Measurements from ENCODE around the gene TRABD.

The TRABD gene

GRCh38 chr22:50233223-50233622 is 47.5 kb downstream of the TRABD start:
- no peak for DNase-seq

GRCh38 chr22:50236731-50237409 is 51.2 kb downstream of the TRABD start:
- DNase-seq, result no peak

DNA sequence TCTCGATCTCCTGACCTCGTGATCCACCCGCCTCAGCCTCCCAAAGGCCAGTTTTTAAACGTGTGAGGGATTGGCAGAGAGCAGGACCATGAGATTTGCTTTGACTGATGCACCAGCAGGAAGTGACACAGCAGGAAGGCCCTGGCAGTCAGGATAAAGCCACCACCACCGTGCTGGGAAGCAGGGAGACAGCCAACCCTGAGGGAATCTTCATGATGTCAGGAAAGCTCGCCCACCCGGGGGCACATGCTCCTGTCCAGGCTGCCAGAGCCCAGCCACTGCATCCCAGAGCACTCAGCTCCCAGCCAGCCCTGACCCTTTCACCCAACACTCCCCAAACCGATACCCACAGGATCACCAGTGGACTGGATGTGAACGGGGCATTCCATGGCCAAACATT is 53.0 kb downstream of the TRABD start:
- no peak for DNase-seq

GRCh38 chr22:50242406-50242949 is 56.8 kb downstream of the TRABD start:
- DNase-seq, result no peak

DNA sequence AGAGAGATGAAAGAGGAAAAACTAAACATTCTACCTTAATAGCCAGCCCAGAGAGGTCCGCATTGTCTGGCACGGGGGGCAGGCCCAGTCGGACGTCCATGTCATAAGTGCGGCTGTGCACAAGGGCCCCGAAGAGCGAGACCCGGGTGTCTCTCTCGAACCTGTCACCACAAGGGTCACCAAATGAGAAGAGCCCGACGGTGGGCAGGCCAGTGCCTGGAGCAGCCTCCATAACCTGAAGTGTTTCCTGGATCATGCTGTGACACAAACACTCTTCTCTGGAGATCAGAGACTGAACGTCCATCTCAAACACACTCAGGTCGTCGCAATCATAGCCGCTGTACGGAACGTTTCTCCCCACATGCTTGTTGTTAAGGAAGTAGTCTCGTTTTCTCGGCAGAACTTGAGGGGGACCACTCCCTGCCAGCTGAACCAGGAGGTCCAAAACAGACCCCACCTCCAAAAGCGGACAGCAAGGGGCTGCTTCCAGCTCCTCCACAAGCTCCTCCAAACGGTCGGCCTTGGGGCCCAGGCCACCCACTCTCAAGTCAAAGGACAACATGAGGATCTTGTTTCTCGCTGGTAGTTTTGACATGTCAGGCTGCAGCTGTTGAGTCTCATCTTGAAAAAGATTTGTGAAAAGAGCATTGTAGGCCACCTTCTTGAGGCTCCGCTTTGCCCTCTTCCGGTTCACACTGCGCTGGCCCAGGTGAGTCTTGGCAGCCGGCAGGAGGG is 58.1 kb downstream of the TRABD start:
- no peak for DNase-seq

DNA sequence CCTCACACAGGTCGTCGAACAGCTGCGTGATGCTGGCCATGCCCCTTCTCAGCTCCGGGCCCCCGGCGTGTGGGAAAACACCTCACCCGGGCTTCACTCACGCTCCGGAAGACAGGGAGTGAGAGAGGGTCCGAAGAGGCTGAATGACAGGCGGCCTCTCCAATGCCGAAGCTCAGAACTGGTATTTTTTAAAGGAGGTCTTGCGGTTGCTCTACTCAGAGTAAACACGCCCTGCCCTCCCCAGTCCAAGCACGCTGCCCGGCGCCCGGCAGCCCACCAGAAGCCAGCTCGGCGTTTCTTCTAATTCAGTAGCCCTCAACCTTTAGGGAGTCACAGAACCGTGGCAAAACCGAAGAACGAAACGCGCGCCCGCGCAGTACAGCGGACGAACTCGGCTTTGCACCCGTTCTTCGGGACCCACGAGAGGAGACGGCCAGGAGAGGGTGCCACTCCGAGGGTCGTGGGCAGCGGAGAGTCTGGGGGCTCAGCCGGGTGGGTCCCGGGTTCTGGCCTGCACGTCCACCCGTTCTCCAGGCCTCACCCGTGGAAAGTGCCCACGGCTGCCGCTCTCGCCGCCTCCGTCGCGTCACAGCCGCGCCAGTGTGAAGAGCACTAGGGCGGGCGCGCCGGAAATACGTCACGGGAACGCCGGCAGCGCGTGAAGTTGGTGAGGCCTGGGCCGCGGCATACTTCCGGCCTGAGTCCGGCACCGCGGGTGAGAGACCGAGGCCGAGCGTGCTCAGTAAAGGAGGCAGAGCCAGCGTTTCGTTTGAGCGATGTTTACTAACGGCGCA is 58.9 kb downstream of the TRABD start, which contains the start of gene TUBGCP6:
Gene TUBGCP6 (minus strand): TSS at position 604 of the 794 bp plus-strand sequence. CDS start 564 bp downstream, at position 40.
- peak; percentile 53 to 98 (median 88) for DNase-seq

DNA sequence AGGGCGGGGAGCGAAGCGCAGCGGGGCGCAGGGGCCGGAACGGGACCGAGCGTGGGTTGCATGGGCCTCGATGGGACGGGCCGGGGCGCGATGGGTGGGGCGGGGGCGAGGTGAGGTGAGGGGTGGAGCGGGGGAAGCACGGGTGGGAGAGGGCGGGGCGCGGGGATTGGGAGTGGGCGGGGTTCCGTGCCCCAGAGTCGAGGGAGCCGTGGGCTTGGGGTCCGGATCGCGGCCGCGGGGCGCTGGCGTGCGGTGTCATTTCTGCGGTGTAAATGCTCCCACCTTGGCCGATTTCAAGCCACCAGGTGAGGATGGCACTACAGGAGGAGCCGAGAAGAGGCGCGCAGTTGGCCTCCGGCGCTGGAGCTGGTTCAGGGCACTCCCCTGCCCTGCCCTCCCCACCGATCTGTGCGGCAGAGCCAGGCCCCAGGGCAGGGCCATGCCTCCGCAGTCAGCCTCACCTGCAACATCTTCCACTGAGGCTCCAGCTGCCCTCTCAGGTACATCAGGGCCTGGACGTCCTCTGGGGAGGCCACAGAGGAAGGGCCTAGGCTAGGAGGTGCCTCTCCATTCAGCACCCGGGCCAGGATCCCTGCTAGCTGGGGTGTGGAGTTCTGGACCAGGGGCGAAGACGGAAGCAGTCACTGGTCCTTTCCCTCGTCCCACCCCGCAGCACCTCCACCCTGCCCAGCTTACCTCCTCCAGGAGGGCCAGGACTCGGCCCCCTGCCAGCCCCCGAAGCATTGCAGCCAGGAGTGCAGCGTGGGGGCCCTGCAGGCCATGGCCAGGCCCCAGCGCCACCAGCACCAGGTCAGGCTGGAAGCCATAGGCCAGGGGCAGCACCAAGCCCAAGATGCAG is 59.7 kb downstream of the TRABD start:
- DNase-seq, result no peak

GRCh38 chr22:50246242-50247175 is 60.8 kb downstream of the TRABD start:
- no peak for DNase-seq

DNA sequence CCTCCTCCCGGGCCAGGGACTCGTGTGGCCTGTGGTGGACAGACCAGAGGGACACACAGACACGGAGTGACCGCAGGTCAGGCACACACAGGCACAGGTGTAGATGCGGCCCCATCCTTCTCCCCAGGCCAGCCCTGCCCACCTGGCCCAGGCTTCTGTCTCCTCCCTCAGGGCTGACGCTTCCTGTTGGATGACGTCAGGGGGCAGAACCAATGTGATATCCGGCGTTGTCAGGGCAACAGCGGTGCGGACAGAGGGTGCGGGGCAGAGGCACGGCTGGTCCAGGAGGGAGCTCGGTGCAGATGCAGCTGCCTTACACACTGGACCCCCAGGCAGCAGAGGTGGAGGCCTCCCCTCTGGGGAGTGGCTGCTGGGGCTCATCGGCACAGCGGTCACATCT is 62.0 kb downstream of the TRABD start:
- peak in 6 of 56 donors; percentile 17 to 47 (median 24) for DNase-seq

DNA sequence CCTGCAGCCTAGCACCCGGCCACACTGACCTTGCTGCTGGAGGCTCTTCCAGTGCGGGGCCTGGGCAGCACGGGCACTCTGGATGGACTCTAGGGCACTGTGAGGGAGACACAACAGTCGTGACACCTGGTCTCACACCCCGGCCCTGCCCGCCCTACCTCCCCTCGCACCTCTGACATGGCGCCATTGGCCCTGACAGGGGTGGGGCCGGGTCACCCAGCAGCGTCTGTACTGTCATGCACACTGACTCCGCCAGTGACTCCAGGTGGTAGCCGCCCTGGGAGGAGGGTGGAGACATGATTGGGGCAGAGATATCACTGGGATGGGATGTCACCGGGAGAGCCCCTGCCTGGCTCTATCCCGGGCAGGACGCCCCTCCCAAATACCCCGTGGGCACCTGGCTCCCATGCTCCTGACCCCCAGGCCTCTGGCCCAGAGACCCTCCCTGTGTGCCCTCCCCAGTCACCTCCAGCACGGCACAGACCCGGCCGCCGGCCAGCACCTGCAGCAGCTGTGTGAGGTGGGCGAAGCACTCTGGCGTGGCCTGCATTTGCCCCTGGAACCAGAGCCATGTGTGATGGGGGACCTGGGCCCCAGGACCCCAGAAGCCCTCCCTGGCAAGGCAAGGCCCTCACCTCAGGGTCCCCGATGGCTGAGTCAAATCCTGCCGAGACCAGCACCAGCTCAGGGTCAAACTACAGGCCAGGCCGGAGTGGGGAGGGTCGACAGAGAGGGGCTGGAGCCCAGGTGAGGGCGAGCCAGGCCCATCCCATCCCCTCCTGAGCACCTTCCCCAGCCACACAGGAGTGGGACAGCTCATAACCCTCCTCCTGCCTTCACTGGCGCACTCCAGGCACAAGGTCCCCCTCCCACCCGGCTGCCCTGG is 62.7 kb downstream of the TRABD start:
- DNase-seq, result no peak
